GM21526 (cell line): Measurements from ENCODE around the gene FAF2.
"Not testable (repeated sequence)": the region's sequence is repeated elsewhere in the genome, so short reads cannot be mapped to it uniquely, and the experiment has no call there.

Source experiments
- ATAC-seq: cut with Tn5 transposase; IDR thresholded peaks from one replicate; pipeline ENCODE4 v1.9.1; 2021; ENCODE audit warnings: moderate library complexity; ENCODE audit not compliant: unreplicated experiment, low FRiP score

Gene FAF2

DNA sequence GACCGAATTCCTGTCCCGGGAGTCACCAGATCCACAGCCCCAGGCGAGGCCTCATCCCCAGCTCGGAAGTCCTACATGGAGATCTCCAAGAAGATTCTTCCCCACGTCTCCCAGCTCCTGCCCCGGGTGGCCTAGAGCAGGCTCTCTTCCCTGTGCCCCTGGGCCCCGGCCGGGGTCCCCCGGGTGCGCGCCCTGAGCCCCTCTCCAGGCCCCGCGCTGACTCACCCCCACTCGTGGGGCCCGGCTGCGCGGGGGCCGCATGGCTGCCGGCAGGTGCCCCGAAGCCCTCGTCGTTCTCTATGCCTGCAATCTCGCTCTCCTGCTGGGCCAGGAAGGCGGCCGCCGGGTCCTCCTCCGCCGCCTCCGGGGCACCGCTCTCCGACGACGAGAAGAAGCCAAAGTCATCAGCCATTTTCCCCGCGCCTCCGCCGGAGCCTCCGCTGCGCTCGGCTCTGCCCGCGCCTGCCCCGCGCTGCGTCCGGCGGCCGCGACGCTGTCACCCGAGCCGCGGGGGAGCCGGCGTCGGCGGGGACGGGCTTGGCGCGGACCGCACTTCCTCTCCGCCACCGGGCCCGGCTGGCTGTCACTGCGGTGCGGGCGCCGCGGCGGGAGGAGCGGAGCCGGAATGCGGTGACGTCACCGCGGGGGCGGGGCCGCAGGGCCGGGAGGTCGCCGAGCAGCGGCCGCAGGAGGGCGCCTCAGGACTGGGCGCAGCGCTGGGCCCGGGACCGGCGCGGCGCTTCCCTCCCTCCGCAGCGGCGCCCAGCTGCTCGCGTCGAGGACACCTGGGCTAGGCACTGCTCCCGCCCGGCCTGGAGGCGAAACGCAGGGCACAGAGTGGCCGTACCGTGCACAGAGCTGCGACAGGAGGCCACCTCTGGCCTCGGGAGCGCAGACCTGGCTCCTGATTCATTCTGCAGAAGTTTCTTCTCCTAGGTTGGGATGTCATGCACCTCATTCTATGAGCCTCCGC is 31.9 kb upstream of the FAF2 start, which contains the start of gene CLTB:
Gene CLTB (minus strand): TSS at position 588 of the 973 bp plus-strand sequence. CDS start 176 bp downstream, at position 412.
- peak; percentile 94 for ATAC-seq

DNA sequence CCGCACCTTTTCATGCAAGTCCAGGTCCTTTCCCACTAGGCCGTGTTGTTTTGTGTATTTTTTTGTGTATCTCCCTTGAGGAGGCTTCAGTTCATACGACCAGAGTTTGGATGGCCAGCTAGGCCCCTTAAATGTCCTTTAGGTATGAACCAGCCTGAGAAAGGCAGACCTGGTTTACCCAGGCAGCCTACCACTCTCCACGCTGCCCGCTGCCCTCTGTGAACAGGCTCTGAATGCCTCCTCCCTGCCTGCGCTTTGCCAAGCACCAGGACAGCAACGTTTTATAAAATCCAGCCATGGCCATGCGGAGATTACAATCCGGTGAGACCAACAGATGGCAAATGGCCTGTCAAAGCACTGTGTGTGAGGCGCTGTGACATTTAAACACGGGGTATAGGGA is 31.2 kb upstream of the FAF2 start:
- ATAC-seq = no peak

DNA sequence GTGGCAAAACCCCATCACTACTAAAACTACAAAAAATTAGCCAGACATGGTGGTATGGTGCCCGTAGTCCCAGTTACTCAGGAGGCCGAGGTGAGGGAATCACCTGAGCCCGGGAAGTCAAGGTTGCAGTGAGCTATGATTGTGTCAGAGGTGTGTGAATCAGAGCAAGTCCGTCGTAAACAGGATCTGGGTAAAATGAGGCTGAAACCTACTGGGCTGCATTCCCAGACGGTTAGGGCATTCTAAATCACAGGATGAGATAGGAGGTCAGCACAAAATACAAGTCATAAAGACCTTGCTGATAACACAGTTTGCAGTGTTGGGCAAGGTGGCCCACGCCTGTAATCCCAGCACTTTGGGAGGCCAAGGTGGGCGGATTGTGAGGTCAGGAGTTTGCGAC is 29.9 kb upstream of the FAF2 start:
- ATAC-seq = no peak

DNA sequence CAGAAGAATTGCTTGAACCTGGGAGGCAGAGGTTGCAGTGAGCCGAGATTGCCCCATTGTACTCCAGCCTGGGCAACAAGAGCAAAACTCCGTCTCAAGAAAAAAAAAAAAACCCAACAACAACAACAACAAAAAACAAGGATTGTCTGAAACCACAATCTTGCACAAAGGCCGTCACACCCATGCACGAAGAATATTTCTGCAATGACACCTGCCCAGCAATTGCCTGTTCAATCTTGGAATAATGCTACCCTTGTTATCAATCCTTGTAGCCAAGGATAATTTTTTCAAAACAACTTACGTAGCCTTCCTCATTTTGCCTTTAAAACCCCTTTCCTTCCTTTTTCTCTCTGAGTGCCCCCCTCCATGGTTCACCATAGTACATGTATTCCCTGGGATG is 28.1 kb upstream of the FAF2 start:
- no peak for ATAC-seq

DNA sequence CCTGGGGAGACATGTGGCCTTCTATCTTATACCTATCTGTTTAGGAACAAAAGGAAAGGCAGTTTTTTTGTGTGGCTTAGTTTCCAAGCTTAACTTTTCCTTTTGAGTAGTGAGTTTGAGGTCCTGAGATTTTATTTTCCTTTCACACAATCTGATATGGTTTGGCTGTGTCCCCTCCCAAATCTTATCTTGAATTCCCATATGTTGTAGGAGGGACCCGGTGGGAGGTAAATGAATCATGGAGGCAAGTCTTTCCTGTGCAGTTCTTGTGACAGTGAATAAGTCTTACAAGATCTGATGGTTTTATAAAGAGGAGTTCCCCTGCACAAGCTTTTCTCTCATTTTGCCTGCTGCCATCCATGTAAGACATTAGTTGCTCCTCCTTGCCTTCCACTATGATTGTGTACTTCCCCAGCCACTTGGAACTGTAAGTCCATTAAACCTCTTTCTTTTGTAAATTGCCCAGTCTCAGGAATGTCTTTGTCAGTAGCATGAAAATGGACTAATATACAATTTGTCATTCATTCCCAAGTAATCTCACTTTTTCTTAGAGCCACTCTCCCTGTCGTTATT is 27.1 kb upstream of the FAF2 start:
- no peak for ATAC-seq

DNA sequence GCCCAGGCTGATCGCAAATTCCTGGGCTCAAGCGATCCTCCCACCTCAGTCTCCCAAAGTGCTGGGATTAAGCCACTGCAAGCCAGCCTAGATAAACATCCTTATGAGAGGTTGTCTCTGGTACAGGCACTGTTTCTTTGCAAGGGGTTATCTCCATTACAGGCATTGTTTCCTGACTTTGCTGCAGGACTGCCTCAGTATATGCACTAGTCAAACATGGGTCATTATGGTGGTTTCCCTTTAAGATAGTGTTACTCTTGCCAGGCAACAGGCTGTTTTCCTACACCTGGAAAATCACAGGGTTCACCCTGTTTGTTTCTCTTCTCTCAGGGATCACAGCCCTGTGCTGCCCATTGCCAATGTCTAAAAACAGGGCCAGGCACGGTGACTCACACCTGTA is 24.0 kb upstream of the FAF2 start:
- ATAC-seq = no peak

DNA sequence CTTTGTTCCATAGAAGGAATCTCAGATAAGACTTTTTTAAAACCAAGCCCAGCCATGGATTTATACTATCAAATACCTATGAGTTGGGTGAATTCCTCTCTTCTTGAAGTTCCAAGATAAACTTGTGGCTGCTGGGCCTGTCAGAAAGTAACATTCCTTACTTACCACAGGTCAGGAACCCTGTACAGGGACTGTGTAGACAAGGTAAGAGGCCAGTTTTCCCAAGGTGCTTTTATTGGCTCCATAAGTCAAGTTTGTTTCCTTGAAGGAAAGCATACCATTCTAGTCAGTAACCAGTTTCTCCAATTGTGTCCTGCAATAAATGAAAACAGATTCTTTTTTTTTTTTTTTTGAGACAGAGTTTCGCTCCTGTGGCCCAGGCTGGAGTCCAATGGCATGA is 23.0 kb upstream of the FAF2 start:
- no peak for ATAC-seq

DNA sequence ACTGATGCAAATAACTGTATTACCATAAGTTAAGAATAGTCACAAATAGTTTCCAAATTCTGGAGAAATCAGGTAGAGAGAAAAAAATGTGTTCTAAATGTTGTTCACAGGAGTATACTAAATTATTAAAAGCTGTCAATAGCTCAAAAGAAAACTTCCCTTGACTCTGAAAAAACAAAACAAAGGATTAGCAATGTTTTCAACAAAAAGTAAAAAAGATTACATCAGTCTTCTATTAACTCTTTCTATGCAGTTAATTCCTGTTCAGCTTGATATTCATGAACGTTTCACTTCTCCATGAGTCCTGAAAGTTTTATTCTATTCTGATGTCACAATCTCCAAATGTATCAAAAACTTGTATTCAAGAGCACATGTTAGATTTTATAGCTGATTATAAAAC is 22.4 kb upstream of the FAF2 start:
- ATAC-seq = no peak

DNA sequence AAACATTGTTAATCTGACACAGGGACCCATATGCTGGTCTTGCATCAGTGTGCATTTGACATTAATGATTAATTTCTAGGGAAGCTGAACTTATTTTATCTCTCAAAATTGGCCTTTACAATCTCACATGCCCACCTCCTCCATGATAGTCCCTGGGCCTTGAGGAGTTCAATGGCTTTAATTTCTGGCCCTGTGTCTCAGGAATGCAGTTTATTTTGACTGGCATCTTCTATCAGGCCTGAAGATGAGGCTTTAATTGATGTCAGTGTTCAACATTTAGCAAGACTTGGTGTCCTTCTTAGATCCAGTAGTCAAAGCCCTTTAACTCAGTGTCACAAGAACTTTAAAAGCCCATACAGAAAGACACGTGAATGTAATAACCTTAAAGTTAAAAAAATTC is 21.3 kb upstream of the FAF2 start:
- ATAC-seq = no peak

DNA sequence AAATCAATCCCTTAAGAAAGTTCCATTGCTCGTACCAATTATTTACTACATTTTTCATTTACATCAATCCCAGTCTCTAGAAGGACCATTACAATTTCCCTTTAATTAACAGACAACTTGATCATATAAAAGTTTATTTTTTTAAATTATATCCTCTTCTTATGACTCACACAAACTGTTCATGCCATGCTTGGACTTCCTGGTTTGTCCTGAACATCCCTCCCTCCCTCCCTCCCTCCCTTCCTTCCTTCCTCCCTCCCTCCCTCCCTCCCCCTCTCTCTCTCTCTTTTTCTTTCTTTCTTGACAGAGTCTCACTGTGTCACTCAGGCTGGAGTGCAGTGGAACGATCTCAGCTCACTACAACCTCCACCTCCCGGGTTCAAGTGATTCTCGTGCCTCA is 20.2 kb upstream of the FAF2 start:
- ATAC-seq = no peak

DNA sequence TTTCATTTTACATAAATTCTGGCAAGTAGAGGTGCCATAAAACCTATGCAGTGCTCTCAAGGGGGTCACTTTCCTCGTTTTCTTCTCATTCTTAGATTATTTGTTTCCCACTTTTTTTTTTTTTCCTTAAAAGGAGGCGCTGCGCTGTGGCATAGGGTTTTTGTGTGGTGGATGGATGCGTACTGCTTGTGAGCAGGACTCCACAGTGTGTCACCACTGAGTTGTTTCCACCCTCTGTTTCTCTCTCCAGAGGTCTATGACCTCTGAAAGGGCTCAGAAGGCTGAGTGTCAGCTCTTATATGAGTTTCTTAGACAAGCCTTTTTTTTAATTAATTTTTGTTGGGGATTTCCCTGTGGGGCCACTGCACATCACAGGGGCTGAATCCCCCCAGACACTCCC is 18.2 kb upstream of the FAF2 start:
- ATAC-seq = no peak

DNA sequence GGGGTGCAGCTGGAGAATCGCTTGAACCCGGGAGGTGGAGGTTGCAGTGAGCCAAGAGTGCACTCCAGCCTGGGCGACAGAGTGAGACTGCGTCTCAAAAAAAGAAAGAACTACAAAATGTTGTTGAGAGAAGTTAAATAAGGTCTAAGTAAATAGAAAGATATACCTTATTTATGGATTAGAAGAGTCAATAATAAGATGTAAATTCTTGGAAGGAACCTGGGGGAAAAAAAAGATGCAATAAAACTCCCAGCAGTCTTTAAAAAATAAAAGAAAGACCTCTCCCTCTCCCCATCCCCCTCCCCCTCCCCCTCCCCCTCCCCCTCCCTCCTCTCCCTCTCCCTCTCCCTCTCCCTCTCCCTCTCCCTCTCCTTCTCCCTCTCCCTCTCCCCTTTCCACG is 15.5 kb upstream of the FAF2 start:
- ATAC-seq = no peak

DNA sequence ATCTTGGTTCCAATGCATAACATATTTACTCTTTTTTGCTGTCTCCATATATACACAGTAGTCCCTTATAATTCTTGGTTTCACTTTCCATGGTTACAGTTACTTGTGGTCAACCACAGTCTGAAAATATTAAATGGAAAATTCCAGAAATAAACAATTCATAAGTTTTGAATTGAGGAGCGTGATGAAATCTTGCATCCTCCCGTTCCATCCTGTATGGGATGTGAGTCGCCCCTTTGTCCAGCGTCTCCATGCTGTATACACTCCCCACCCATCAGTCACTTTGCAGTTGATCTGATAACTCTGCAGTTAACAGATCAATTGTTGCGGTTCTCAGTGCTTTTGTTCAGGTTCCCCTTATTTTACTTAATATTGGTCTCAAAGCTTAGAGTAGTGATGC is 11.5 kb upstream of the FAF2 start:
- ATAC-seq = no peak

DNA sequence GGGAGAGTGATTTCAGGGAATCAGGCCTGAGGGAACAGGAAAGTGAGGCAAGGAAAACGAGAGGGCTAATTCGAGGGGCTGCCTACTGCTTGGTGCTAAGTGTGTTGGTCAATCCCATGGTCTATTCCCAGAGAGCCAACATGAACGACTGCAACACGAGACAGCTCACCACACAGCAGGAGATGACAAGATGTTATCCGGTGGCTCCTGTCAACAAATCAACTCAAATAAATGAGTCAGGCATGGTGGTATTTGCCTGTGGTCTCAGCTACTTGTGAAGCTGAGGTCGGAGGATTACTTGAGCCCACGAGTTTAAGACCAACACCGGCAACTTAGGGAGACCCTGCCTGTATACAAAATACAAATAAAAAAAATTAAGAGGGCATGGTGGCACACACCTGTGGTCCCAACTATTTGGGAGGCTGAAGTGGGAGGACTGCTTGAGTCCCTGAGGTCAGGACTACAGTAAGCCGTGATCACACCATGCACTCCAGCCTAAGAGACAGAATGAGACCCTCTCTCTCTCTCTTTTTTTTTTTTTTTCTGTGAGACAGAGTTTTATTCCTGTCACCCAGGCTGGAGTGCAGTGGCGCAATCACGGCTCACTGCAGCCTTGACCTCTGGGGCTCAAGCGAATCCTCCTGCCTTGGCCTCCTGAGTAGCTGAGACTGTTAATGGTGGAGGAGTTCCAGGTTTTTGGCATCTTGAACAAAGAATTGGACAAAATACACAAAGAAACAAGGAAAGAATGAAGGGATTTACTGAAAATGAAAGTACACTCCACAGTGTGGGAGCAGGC is 9.0 kb upstream of the FAF2 start:
- ATAC-seq = no peak

DNA sequence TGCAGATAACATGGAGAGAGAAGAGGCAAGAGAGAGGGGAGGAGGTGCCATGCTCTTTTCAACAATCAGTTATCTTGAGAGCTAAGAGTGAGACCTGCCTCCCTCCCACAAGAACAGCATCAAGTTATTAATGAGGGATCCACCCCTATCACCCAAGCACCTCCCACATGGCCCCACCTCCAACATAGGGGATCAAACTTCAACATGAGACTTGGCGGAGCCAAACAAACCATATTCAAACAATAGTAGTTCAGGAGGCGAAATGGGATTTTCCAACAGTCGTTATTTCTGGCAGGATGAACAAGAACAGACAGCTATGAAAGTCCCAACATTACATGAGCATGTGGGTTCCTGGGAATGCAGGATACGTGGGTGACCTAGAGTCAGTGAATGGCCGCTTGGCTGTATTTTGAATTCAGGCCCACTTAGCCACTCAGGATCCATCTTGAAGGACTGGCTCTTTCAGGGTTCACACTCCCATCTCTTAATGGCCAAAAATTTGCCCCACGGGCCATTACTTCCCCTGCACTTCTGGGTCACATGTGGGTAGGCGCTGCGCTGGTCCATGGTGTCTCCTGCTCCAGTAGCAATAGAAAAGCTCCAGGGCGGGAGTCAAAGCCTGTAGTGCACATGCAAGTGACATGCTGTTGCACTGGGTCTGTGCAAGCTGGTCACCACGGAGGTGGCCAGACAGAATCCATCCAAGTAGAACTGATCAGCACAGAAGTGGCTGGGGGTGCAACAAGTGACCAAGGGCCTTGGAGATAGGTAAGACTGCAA is 7.1 kb upstream of the FAF2 start:
- no peak for ATAC-seq

DNA sequence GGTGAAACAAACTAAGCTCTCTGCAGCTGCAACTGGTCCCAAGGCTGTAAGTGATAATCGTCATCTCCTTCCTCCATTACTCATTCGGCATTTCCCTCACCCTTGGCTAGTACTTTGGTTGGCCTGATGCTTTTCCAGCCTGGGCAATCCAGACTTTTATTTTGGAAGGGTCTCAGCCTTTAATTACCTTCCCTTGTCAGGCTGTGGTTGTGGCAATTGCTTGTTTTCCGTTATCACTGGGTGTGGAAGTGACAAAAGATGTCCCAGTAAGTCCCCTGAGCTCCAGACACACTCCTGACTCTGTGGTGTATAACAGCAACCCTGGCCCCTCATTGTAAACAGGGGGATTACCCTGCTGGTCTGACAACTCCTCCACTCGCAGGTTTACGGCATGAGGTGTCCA is 6.3 kb upstream of the FAF2 start:
- no peak for ATAC-seq

DNA sequence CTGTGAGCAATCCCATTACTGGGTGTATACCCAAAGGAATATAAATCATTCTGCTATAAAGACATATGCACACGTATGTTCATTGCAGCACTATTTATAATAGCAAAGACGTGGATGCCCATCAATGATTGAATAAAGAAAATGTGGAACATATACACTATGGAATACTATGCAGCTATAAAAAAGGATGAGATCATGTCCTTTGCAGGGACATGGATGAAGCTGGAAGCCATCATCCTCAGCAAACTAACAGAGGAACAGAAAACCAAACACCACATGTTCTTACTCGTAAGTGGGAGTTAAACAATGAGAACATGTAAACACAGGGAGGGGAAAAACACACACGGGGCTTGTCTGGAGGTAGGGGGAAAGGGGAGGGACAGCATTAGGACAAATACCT is 5.3 kb upstream of the FAF2 start:
- not testable (repeated sequence) for ATAC-seq

DNA sequence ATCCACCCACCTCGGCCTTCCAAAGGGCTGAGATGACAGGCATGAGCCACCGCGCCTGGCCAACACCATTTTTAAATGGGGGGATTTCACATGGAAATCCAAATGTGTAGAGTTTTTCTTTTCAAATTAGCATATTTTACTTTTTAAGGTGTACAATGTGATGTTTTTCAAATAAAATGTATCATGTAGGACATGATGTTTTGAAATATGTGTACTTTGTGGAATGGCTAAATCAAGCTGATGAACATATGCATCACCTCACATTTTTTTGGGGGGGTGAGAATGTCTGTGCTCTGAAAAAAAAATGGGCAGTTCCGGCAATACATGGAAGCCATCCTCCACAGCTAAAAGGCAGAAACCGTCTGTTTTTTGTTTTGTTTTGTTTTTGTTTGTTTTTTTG is 3.4 kb upstream of the FAF2 start:
- ATAC-seq = no peak

DNA sequence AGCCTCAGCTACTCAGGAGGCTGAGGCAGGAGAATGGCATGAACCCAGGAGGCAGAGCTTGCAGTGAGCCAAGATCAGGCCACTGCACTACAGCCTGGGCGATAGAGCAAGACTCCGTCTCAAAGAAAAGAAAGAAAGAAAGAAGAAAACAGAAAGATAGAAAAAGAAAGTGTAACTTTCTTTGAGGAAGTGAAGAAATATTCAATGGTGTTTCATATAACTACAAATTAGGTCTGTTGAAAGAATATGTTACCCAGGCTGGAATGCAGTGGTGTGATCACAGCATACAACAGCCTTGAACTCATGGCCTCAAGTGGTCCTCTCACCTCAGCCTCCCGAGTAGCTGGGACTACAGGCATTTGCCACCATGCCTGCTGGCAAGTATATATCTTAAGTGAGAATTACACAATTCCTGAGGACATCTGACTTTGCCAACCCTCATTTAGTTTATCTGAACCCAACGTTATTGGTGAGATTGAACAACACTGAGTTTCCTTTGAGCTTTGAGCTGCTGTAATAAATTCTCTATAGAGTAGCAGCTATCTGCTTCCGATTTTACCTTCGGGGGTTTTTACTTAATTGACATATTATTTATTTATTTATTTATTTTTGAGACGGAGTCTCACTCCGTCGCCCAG is 2.0 kb upstream of the FAF2 start:
- no peak for ATAC-seq
